Kidney (tissue), 14 donors: Measurements from ENCODE around the gene MCIDAS. TPM values are rescaled to one million over a fixed set of nuclear protein-coding genes. Genes with fewer than 3 reads are reported as not detected.

Source experiments
- DNase-seq, 5 donors: peaks; one replicate each; pipeline ENCODE4 v3.0.0-alpha.2; 2013 to 2020
- FAIRE-seq: peaks from 2 replicates; lab custom pipeline; 2012; peaks lifted over from hg19 to GRCh38; lab: Jason Lieb, UNC
- H3K27ac ChIP-seq, 2 donors: one replicate each; pipeline ENCODE4 v1.7.0; 2013; ENCODE audit warnings: low read depth in 2 of 2, low read length in 2 of 2, inconsistent platforms in 1 of 2
- H3K27me3 ChIP-seq: one replicate; pipeline ENCODE4 v1.7.1; 2013; ENCODE audit warnings: low read length, inconsistent platforms; ENCODE audit not compliant: control insufficient read depth, insufficient read depth
- H3K36me3 ChIP-seq, 3 donors: one replicate each; pipeline versions ENCODE4 v1.7.0 to v1.7.1; 2013; ENCODE audit warnings: low read length in 3 of 3, control low read depth in 1 of 3, inconsistent platforms in 1 of 3; ENCODE audit not compliant: insufficient read depth in 3 of 3, control insufficient read depth in 2 of 3
- H3K4me1 ChIP-seq, 3 donors: one replicate each; pipeline versions ENCODE4 v1.7.0 to v1.7.1; 2013; ENCODE audit warnings: low read length in 3 of 3, inconsistent platforms in 1 of 3, low read depth in 1 of 3; ENCODE audit not compliant: control insufficient read depth in 2 of 3, insufficient read depth in 2 of 3
- H3K4me3 ChIP-seq, 3 donors: one replicate each; pipeline versions ENCODE4 v1.7.0 to v1.8.1; 2013; ENCODE audit warnings: low read length in 3 of 3, control low read depth in 1 of 3, inconsistent platforms in 1 of 3
- H3K9ac ChIP-seq, 3 donors: one replicate each; pipeline versions ENCODE4 v1.7.0 to v1.7.1; 2013; ENCODE audit warnings: low read length in 3 of 3, control low read depth in 1 of 3, inconsistent platforms in 1 of 3
- H3K9me3 ChIP-seq, 3 donors: one replicate each; pipeline versions ENCODE4 v1.7.0 to v1.7.1; 2013; ENCODE audit warnings: low read length in 3 of 3, control low read depth in 1 of 3, inconsistent platforms in 1 of 3; ENCODE audit not compliant: control insufficient read depth in 2 of 3, insufficient read depth in 1 of 3
- CTCF ChIP-seq: IDR thresholded peaks from 3 replicates; pipeline ENCODE4 v1.5.1; 2012; ENCODE audit warnings: mild to moderate bottlenecking, moderate library complexity, borderline replicate concordance; ENCODE audit not compliant: insufficient read depth; ENCODE audit errors: extremely low read depth
- intact Hi-C: fragments of 100-400 bp; cut with DNase I; formaldehyde crosslinking; loops from one replicate; pipeline ENCODE4 v1.11.1; 2022
- polyA plus RNA-seq: library from polyadenylated mRNA; stranded (reverse); fragments of 350-450 nt; fragmentation: Illumina TruSeq; extraction: RNeasy Lipid Tissue Mini Kit (QIAGEN cat#74804); gene quantifications from one replicate; pipeline ENCODE4 v1.2.3, GENCODE V29; 2014; ENCODE audit warnings: low read depth, low replicate concordance; ENCODE audit not compliant: insufficient read depth
- total RNA-seq: library from RNA; stranded (reverse); fragmentation: NEBNext Ultra II Directional; extraction: Animal tissue kit (Norgen Biotek cat#: 25700); gene quantifications from one replicate; pipeline ENCODE4 v1.2.1, GENCODE V29; 2021
- donor health status: control.
- donor health status: control.
- donor health status: control.
- donor health status: control.
- donor health status: control.
- donor health status: DM: yes; HTN: yes; CAD: no.
- donor health status: Normal renal cell carcinoma (clear cell type).

The MCIDAS gene
- total and polyA plus RNA-seq, 2 donors from 2014 or later: 0.13 TPM; not detected in 1

GRCh38 chr5:55231919-55232270, 4.8 kb upstream of the MCIDAS start:
- H3K4me1 ChIP-seq: peaks cover 0 to 27% (median 11%) of the 10 kb centered on the region in 3 donors
- H3K36me3 ChIP-seq: no peaks in the 10 kb centered on the region
- peak overlapping the region; percentile 17 to 63 (median 58) for H3K4me3 ChIP-seq
- intact Hi-C loops: no loop called here
- H3K27me3 ChIP-seq: peaks cover 51% of the 10 kb centered on the region
- FAIRE-seq: no peak
- no peaks in the 10 kb centered on the region for H3K9me3 ChIP-seq
- TF ChIP-seq CTCF: no peak
- H3K9ac ChIP-seq: no peak overlapping the region
- DNase-seq: peak in 1 of 5 donors; percentile 63
- no peak overlapping the region for H3K27ac ChIP-seq

DNA sequence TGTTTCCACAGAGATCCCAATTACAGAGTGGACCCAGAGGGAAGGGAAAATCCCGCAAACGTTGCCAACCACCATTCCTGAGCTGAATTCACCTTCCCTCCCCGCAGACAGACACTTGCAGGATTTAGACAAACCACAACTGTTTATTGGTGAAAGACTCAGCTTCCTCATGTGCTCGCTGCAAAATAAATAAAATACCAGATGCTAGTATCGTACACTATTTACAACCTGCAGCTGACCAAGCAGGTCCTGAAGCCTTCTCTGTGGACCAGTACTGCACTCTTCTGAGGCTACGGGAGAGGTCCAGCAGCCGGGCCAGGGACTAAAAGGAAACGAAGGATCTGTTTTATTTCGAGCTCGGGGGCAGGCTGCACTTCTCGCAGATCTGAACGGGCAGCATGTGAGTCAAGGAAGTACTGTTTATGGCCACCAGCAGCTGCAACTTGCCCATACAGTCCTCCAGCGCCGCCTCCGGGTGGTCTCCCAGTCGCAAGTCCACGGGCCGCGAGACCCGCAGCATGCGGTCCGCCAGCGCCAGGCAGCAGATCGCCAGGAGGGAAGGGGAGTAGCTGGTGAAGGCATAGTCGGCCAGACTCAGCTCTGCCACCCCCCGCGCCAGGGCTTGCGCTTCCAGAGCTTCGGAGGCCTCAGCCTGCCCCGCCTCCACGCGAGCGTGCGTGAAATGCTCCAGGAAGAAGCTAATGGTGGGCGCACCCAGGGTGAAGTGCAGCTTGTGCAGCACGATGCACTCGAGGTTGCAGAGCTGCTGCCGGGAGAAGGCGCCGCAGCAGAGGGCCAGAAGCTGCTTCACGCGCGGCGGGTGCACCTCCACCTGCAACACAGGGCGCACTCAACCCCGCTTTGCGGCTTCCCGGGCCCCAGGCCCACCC, 4.2 kb upstream of the MCIDAS start:
- TF ChIP-seq CTCF: no peak
- Histone ChIP-seq H3K9me3 (no peaks in the 10 kb centered on the region), H3K36me3 (no peaks in the 10 kb centered on the region), H3K4me3 (peak overlapping the region in 2 of 3 donors; percentile 4 to 25), H3K9ac (no peak overlapping the region), H3K27me3 (peaks cover 52% of the 10 kb centered on the region), H3K27ac (no peak overlapping the region), H3K4me1 (peaks cover 0 to 27% (median 11%) of the 10 kb centered on the region in 3 donors)
- intact Hi-C loops: no loop called here
- no peak for FAIRE-seq
- DNase-seq: peak; percentile 60 to 75 (median 71)

GRCh38 chr5:55230086-55230629, 3.0 kb upstream of the MCIDAS start:
- Histone ChIP-seq H3K4me3 (no peak overlapping the region), H3K27me3 (peaks cover 64% of the 10 kb centered on the region), H3K4me1 (peaks cover 0 to 27% (median 11%) of the 10 kb centered on the region in 3 donors), H3K36me3 (no peaks in the 10 kb centered on the region), H3K9ac (no peak overlapping the region), H3K9me3 (no peaks in the 10 kb centered on the region), H3K27ac (no peak overlapping the region)
- TF ChIP-seq CTCF: no peak
- intact Hi-C loops: no loop called here
- FAIRE-seq (no peak), DNase-seq (no peak)
